GM12874 (cell line): ENCODE results near the gene AGRN.

Experiments used
- TF ChIP-seq, protein P1 (sequence below): IDR thresholded peaks from 2 replicates; pipeline ENCODE4 v1.5.1; 2011; ENCODE audit warnings: low read depth, mild to moderate bottlenecking, control low read depth, low read length, moderate library complexity; ENCODE audit not compliant: insufficient read depth

Gene AGRN

DNA sequence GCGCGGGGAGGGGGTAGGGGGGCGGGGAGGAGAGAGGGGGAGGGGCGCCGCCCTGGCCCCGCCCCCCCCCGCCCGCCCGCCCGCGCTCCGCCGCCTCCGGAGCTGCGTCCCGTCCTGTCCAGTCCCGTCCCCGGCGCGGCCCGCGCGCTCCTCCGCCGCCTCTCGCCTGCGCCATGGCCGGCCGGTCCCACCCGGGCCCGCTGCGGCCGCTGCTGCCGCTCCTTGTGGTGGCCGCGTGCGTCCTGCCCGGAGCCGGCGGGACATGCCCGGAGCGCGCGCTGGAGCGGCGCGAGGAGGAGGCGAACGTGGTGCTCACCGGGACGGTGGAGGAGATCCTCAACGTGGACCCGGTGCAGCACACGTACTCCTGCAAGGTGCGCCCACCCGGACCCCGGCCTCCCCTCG lies at the start of gene AGRN:
AGRN (plus strand) TSS at position 121 of the 405 bp plus-strand sequence; CDS start at position 174, 53 bp downstream.
- TF ChIP-seq, protein P1, sequence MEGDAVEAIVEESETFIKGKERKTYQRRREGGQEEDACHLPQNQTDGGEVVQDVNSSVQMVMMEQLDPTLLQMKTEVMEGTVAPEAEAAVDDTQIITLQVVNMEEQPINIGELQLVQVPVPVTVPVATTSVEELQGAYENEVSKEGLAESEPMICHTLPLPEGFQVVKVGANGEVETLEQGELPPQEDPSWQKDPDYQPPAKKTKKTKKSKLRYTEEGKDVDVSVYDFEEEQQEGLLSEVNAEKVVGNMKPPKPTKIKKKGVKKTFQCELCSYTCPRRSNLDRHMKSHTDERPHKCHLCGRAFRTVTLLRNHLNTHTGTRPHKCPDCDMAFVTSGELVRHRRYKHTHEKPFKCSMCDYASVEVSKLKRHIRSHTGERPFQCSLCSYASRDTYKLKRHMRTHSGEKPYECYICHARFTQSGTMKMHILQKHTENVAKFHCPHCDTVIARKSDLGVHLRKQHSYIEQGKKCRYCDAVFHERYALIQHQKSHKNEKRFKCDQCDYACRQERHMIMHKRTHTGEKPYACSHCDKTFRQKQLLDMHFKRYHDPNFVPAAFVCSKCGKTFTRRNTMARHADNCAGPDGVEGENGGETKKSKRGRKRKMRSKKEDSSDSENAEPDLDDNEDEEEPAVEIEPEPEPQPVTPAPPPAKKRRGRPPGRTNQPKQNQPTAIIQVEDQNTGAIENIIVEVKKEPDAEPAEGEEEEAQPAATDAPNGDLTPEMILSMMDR, result no peak

GRCh38 chr1:970242-970972 lies 49.5 kb upstream of the AGRN start:
- TF ChIP-seq, protein P1, result no peak

GRCh38 chr1:970973-971730 lies 48.8 kb upstream of the AGRN start:
- TF ChIP-seq, protein P1, result no peak

DNA sequence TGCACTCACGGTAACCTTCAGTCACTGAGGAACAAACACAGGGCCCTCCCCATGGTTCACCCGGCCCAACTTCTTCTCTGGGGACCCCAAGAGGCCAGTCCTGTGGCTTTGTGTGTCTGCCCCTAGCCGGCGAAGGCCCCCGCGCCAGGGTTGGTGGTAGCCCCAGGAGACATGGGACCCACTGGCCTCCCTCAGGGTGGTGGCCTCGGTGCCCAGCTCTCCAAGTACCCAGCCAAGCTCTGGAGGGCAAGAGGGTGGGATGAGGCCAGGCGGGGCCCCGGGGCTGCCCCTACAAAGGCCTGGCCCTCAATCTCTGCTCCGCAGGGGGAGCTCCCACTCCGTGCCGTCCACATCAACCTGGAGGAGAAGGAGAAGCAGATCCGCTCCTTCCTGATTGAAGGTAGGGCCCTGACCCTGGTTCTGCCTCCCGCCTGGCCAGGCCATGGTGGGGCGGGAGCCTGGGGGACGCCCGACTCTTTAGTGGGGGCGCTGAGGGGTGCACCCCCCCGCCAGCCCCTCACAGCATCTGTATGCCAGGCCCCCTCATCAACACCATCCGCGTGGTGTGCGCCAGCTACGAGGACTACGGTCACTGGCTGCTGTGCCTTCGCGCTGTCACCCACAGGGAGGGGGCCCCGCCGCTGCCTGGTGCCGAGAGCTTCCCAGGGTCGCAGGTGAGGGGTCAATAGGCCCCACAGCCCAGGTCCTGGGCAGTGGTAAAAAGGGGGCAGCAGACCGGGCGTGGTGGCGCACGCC lies 48.0 kb upstream of the AGRN start:
- TF ChIP-seq, protein P1, result no peak

DNA sequence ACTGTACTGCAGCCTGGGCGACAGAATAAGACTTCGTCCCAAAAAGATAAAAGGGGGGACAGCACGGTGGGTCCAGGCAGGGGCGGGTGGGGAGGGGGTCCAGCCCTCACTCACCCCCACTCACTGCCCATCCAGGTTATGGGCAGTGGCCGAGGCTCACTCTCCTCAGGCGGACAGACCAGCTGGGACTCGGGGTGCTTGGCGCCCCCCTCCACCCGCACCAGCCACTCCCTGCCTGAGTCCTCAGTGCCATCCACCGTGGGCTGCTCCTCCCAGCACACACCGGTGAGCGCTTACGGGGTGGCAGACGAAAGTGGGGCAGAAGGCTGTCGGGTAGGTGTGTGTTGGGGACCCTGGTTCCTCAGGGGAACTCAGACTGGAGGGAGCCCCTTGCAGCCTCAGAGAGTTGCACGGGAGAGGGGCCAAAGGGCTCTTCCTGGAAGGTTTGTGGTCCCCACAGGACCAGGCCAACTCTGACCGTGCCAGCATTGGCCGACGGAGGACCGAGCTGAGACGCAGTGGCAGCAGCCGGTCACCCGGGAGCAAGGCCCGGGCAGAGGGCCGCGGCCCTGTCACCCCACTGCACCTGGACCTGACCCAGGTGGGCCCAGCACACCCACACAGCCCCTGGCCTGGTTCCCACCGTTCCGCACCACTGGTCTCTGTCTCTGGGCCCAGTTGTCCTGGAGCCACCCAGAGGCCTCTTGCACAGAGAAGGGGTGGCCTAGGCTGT lies 47.0 kb upstream of the AGRN start:
- TF ChIP-seq, protein P1, result no peak

DNA sequence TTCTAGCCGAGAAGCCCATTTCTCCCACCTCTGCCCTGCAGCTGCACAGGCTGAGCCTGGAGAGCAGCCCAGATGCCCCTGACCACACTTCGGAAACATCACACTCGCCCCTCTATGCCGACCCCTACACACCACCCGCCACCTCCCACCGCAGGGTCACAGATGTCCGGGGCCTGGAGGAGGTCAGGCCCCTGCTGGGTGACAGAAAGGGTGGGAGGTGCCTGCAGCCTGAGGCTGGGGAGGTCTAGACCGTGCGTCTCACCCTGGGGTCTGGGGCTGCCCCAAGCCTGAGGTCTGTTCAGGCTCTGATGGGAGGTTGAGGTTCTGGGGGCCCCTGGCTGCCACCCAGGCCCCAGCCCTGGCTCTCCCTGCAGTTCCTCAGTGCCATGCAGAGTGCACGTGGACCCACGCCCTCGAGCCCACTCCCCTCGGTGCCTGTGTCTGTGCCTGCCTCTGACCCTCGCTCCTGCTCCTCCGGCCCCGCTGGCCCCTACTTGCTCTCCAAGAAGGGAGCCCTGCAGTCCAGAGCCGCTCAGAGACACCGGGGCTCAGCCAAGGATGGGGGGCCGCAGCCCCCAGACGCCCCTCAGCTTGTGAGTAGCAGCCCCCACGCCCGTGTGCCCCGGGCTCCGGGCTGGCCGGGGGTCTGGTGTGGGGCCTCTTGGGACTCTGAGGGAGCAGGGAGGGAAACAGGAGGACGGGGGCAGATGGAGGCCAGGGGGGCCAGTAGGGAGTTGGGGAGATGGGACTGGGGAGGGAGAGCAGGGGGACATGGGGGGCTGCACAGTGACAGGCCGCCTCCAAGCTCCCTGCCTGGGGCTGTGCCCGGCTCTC lies 46.2 kb upstream of the AGRN start:
- TF ChIP-seq, protein P1, result no peak
